WI38 (cell line): ENCODE data around the gene XXYLT1.
"Not testable (repeated sequence)": the region's sequence is repeated elsewhere in the genome, so short reads cannot be mapped to it uniquely, and the experiment has no call there.

Experiments
- H3K4me3 ChIP-seq: 2 replicates; pipeline ENCODE4 v1.5.1; 2011; ENCODE audit warnings: low read depth, mild to moderate bottlenecking, control low read depth, low read length
- TF ChIP-seq, protein P1 (sequence below): IDR thresholded peaks from 2 replicates; pipeline ENCODE4 v1.5.1; 2012; ENCODE audit warnings: low read depth, mild to moderate bottlenecking, control low read depth, low read length

The XXYLT1 gene

DNA sequence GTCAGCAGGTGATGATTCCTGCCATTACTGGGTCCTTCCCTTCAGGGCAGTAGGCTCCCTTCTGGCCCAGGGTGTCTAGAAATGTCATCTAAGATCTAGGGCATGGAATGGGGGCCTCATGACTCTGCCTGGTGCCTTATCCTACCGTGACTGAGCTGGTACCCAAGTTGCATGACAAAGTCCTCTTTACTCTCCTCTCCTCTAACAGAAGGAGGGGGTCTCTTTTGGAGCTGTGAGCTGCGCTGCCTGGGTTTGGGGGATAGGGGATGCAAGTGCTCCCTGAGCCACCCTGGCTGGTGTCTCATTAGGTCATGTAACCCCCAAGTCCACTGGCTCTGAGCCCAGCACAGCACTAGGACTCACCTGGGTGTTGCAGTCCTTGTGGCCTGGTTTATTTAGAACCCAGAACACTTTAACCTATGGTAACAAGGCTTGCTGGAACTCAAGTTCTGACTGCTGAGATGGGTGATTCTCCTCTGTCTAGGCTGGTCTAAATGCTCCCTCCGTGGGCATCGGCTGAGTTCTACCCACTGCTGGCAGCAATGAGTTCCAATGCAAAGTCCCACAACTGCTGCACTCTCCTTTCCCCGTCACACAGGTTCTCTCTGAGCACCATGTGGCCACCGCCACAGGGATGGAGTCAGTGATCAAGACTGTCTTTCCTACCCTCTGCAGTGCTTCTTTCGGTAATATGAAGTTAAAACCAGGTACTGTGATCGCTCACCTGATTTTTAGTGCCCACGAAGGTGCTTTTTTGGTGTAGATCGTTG lies 34.0 kb downstream of the XXYLT1 start:
- TF ChIP-seq, protein P1, sequence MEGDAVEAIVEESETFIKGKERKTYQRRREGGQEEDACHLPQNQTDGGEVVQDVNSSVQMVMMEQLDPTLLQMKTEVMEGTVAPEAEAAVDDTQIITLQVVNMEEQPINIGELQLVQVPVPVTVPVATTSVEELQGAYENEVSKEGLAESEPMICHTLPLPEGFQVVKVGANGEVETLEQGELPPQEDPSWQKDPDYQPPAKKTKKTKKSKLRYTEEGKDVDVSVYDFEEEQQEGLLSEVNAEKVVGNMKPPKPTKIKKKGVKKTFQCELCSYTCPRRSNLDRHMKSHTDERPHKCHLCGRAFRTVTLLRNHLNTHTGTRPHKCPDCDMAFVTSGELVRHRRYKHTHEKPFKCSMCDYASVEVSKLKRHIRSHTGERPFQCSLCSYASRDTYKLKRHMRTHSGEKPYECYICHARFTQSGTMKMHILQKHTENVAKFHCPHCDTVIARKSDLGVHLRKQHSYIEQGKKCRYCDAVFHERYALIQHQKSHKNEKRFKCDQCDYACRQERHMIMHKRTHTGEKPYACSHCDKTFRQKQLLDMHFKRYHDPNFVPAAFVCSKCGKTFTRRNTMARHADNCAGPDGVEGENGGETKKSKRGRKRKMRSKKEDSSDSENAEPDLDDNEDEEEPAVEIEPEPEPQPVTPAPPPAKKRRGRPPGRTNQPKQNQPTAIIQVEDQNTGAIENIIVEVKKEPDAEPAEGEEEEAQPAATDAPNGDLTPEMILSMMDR: no peak
- no peak overlapping the region for H3K4me3 ChIP-seq

GRCh38 chr3:195236076-195236798 lies 34.7 kb downstream of the XXYLT1 start:
- TF ChIP-seq, protein P1: no peak
- no peak overlapping the region for H3K4me3 ChIP-seq

GRCh38 chr3:195230244-195230643 lies 40.7 kb downstream of the XXYLT1 start:
- TF ChIP-seq, protein P1: no peak

GRCh38 chr3:195228886-195229285 lies 42.1 kb downstream of the XXYLT1 start:
- not testable (repeated sequence) for H3K4me3 ChIP-seq

More at GRCh38 chr3:195230244-195230643, 40.7 kb downstream of the XXYLT1 start:
- no peak overlapping the region for H3K4me3 ChIP-seq

GRCh38 chr3:195227871-195228270 lies 43.1 kb downstream of the XXYLT1 start:
- TF ChIP-seq, protein P1: no peak
- H3K4me3 ChIP-seq: no peak overlapping the region

- TF ChIP-seq, protein P1: peak; percentile 26; the same call in 1 of the 2 replicates
- H3K4me3 ChIP-seq: no peak overlapping the region
Observed at GRCh38 chr3:195226900-195227447, 44.0 kb downstream of the XXYLT1 start.

GRCh38 chr3:195226445-195226844 lies 44.5 kb downstream of the XXYLT1 start:
- H3K4me3 ChIP-seq: no peak overlapping the region
- TF ChIP-seq, protein P1: no peak
